GM04504 (cell line): ENCODE measurements around the gene SMAD7.

Experiments used
- DNase-seq: peaks from one replicate; pipeline ENCODE4 v3.0.0-alpha.2; 2012; ENCODE audit warnings: low read depth

The SMAD7 gene

GRCh38 chr18:48959921-48960920 is 9.5 kb upstream of the SMAD7 start:
- no peak for DNase-seq

GRCh38 chr18:48959551-48959920 is 8.8 kb upstream of the SMAD7 start:
- DNase-seq = no peak

GRCh38 chr18:48958951-48959350 is 8.2 kb upstream of the SMAD7 start:
- no peak for DNase-seq

- no peak for DNase-seq
Observed at GRCh38 chr18:48957616-48958015, 6.9 kb upstream of the SMAD7 start.

GRCh38 chr18:48957136-48957535 is 6.4 kb upstream of the SMAD7 start:
- no peak for DNase-seq

GRCh38 chr18:48956356-48956755 is 5.6 kb upstream of the SMAD7 start:
- DNase-seq = peak; percentile 76

- DNase-seq = peak; percentile 80
Observed at GRCh38 chr18:48955830-48956261, 5.1 kb upstream of the SMAD7 start.

GRCh38 chr18:48954886-48955819 is 4.4 kb upstream of the SMAD7 start:
- no peak for DNase-seq

- no peak for DNase-seq
Observed at GRCh38 chr18:48953104-48953706, 2.4 kb upstream of the SMAD7 start.

GRCh38 chr18:48952287-48953103 is 1.7 kb upstream of the SMAD7 start:
- DNase-seq = peak; percentile 66

- peak; percentile 78 for DNase-seq
Observed at GRCh38 chr18:48951448-48952286, 902 bp upstream of the SMAD7 start.

GRCh38 chr18:48949606-48950535 is 894 bp downstream of the SMAD7 start:
- DNase-seq = no peak

GRCh38 chr18:48949050-48949605 is 1.6 kb downstream of the SMAD7 start:
- DNase-seq = no peak

GRCh38 chr18:48948112-48949049 is 2.4 kb downstream of the SMAD7 start:
- DNase-seq = no peak

GRCh38 chr18:48947560-48947959 is 3.2 kb downstream of the SMAD7 start:
- no peak for DNase-seq

GRCh38 chr18:48947092-48947491 is 3.7 kb downstream of the SMAD7 start:
- no peak for DNase-seq

- DNase-seq = peak; percentile 53
Observed at GRCh38 chr18:48946329-48946835, 4.4 kb downstream of the SMAD7 start.

GRCh38 chr18:48945953-48946217 is 4.9 kb downstream of the SMAD7 start:
- no peak for DNase-seq
